ENCODE measurements around the gene GLTP. TPM values are rescaled to one million over a fixed set of nuclear protein-coding genes. Genes with fewer than 3 reads are reported as not detected.

GLTP gene
- polyA plus RNA-seq, 4 donors = 35.4 to 45.4 (median 37.7) TPM

DNA sequence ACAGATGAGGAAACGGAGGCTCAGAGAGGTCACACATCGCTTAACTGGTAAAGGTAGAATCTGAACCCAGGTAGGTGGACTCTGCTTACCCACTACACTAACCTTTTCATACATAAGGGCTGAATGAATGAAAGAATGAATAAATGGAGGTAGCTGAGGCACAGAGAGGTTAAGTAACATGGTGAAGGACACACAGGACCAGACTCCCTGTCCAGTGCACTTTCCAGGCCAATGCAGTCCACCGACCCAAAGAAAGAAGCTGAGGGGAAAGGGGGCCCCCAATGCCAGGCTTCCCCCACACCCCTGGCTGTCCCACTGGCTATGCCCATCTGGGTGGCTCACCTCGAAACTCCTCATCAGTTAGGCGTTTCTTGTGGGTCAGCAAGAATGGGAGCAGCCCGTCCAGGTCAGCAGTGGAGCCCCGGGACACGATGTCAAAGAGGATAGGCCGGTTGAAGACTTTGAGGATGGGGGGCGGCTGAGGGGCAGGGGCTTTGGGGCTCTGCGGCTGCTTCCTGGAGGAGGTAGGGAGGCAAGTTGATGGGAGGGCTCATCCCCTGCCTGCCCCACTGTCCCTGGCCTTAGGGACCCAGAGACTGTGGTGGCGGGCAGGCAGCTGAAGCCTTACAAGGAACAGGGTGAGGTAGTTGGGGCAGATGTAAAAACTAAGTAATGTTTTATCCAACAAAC is 72.2 kb downstream of the GLTP start:
- DNase-seq (ENCODE audit: low read depth in 4 of 4, low spot score in 3 of 4) = no peak

- peak; percentile 3 to 43 (median 12) for DNase-seq (ENCODE audit: low read depth in 4 of 4, low spot score in 3 of 4)
Measured at GRCh38 chr12:109804820-109805761, 75.2 kb downstream of the GLTP start.

- DNase-seq (ENCODE audit: low read depth in 4 of 4, low spot score in 3 of 4) = no peak
Measured at GRCh38 chr12:109803678-109804077, 76.7 kb downstream of the GLTP start.

DNA sequence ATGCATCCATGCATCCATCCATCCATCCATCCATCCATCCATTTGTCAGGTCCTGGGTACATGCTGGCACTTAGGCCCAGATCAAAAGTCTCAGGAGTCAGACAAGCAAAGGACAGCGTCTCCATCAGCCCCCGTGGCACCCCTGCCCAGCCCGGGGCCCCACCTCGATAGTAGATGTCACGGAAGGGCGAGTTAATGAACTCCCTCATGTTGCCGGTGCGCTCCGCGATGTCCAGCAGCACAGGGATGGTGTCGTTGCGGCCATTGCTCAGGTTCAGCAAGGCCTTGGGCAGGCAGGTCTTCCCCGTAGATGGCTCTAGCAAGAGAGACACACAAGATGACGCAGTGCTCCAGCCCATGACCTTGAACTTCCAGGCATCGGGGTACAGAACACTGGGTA is 77.5 kb downstream of the GLTP start:
- no peak for DNase-seq (ENCODE audit: low read depth in 4 of 4, low spot score in 3 of 4)

Other genes starting within 250 kb of the GLTP start
- 1 to 10 TPM; 7.0 to 9.3 (median 8.5) TPM for gene FAM222A, start 166.7 kb downstream of the GLTP start, polyA plus RNA-seq (ENCODE audit: insufficient read length in 4 of 4)
- 10 to 100 TPM; 12.0 to 16.1 (median 13.0) TPM for gene TRPV4, start 47.1 kb downstream of the GLTP start, polyA plus RNA-seq (ENCODE audit: insufficient read length in 4 of 4)
- gene TCHP, start 19.7 kb upstream of the GLTP start, polyA plus RNA-seq (ENCODE audit: insufficient read length in 4 of 4) = 10 to 100 TPM; 19.5 to 22.4 (median 20.4) TPM
- gene GIT2, start 115.8 kb upstream of the GLTP start, polyA plus RNA-seq (ENCODE audit: insufficient read length in 4 of 4) = 10 to 100 TPM; 31.6 to 44.1 (median 34.2) TPM
- gene ANKRD13A, start 118.9 kb upstream of the GLTP start, polyA plus RNA-seq (ENCODE audit: insufficient read length in 4 of 4) = 10 to 100 TPM; 37.0 to 44.3 (median 40.0) TPM
- 10 to 100 TPM; 32.0 to 34.2 (median 33.9) TPM for gene C12orf76, start 168.0 kb upstream of the GLTP start, polyA plus RNA-seq (ENCODE audit: insufficient read length in 4 of 4)
- gene IFT81, start 243.8 kb upstream of the GLTP start, polyA plus RNA-seq (ENCODE audit: insufficient read length in 4 of 4) = 10 to 100 TPM; 44.0 to 54.8 (median 52.7) TPM